Stimulated activated CD8-positive, alpha-beta memory T cell treated with anti-CD3 and anti-CD28 coated beads, Interleukin-7, amount 100 ng/mL, for 24 hours (primary cell): ENCODE data around the gene COL11A1.
"Not testable (repeated sequence)": the region's sequence is repeated elsewhere in the genome, so short reads cannot be mapped to it uniquely, and the experiment has no call there.

Source experiments
- DNase-seq: peaks from one replicate; pipeline ENCODE4 v3.0.0-alpha.2; 2020; ENCODE audit warnings: low read depth

COL11A1 gene

GRCh38 chr1:103075316-103076000 is 32.9 kb downstream of the COL11A1 start:
- no peak for DNase-seq

- no peak for DNase-seq
Observed at GRCh38 chr1:103074224-103074623, 34.1 kb downstream of the COL11A1 start.

GRCh38 chr1:103069201-103069600 is 39.1 kb downstream of the COL11A1 start:
- DNase-seq: no peak

DNA sequence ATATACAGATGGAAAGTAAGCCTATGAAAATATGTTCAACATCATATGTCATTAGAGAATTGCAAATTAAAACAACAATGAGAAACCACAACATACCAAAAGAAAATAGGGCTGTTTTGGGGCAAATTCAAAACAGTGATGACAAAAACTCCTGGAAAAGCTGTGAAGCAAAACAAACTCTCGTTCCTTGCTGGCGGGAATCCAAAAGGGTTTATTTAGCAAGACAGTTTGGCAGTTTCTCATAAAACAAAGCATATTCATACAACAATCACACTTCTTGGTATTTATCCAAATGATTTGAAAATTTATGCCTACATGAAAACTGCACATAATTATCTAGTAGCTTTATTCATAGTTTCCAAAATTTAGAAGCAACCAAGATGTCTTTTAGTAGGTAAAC is 44.4 kb downstream of the COL11A1 start:
- DNase-seq: no peak

GRCh38 chr1:103058391-103058790 is 49.9 kb downstream of the COL11A1 start:
- no peak for DNase-seq

GRCh38 chr1:103056423-103056822 is 51.9 kb downstream of the COL11A1 start:
- DNase-seq: no peak

DNA sequence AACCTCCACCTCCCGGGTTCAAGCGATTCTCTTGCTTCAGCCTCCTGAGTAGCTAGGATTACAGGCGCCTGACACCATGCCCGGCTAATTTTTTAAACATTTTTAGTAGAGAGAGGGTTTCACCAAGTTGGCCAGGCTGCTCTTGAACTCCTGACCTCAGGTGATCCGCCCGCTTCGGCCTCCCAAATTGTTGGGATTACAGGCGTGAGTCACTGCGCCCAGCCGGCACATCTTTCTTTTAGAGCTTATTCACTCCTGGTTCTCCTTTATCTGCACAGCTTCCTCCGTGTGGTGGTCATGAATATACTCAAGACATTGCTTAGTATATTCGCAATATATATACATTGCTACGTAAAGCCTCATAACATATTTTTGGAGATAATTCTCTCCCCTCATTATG is 80.2 kb downstream of the COL11A1 start:
- not testable (repeated sequence) for DNase-seq

DNA sequence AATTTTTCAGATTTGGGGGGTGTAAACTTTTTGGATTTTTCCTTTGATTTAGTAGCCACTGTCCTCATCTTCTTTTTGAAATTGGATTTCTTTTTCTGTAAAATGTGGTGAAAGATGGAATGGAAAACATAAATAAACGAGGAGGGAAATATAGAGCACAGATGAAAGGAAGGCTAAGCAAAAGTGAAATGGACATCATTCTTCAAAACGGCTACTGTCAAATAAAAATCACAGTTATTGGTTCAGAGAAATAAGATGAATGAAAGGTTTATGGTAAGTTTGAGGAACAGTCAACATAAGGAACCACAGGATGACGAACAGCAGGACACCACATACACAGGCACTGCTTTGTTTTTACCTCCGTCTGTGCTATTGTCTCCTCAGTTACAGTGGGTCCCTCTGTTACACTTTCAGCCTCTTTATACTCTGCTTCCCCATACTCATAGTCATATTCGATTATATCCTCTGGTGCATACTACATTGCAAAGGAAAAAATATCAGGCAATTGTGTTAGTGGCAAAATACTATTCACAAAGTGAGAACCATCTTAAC is 82.4 kb downstream of the COL11A1 start:
- no peak for DNase-seq

- no peak for DNase-seq
Observed at GRCh38 chr1:103024051-103024450, 84.3 kb downstream of the COL11A1 start.

DNA sequence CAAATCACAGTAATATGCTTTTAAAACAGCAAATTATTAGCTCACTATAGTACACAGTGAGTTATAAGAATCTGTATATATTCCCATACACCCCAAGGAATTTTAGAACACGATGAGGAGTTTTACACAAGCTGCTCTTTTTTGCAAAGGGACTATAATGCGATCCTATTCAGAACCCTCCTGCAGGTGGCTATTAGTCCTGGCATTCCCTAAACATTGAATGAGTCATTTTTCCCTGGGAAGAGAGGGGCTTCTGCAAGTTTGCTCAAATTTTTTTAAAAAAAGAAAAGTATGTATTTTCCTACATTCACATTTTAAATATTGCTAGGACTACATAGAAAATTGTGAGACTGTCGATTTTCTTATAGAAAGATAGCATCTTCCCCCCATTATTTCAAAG is 106.3 kb downstream of the COL11A1 start:
- DNase-seq: no peak

GRCh38 chr1:102978874-102979273 is 129.4 kb downstream of the COL11A1 start:
- no peak for DNase-seq

GRCh38 chr1:102977292-102977691 is 131.0 kb downstream of the COL11A1 start:
- DNase-seq: no peak

GRCh38 chr1:102970496-102971078 is 137.7 kb downstream of the COL11A1 start:
- DNase-seq: no peak

DNA sequence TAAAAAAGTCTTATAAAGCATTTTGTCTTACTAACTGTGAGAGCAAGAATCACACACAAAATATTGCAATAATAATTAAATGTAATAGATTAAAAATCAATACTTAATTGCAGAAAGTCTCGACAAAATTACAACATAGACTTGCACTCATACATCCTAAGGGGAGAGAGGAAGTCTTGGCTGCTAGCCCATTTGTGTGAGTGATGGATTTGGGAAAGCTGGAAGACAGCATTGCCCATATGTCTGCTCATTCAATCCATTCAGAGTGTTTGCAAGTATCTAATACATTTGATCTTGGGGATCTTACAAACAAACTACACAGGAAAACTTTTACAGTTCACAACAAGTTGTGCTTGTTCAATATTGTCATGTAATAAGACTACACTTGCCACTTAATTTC is 140.5 kb downstream of the COL11A1 start:
- DNase-seq: no peak

DNA sequence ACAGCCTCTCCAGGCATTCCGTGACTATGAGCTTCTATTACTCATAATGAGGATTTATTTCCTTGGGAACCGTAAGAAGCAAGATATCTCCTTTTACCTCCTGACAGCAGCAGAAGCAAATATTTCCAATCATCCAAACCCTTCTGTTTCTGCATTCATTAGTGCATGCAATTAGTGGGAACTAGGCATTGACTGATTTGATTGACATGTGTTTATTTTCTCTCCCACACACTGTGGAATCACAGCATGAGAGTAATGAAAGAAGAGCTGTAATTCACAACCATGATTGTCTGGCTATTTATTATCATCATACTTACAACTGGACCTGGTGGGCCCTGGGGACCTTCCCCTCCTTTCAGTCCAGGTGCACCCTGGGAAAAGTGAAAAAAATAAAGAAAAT is 146.8 kb downstream of the COL11A1 start:
- DNase-seq: no peak

DNA sequence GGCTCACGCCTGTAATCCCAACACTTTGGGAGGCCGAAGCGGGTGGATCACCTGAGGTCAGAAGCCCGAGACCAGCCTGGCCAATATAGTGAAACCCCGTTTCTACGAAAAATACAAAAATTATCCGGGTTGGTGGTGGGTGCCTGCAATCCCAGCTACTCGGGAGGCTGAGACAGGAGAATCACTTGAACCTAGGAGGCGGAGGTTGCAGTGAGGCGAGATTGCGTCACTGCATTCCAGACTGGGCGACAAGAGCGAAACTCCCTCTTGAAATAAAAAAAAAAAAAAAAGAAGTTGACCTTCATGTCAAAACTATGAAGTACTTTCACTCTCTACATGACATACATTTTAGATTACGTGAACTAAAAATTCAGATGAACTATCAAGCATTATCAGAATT is 153.7 kb downstream of the COL11A1 start:
- no peak for DNase-seq

GRCh38 chr1:102952400-102952799 is 155.9 kb downstream of the COL11A1 start:
- DNase-seq: no peak

DNA sequence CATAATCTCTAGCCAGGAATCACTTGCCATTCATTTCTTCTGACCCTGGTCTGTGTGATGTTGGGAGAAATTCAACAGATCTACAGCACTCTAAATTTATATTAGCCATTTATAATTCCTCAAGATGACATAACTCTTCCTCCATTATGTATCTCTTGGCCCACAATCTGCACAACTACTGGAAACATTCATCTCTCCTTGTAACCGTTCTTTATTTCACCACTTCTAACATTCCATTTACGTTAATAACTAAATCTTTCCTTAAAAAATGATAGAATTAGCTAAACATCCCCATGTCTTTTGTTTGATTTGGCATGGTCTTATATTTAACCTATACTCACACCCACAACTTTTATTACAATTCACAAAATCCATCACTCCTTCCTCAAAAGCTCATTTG is 166.0 kb downstream of the COL11A1 start:
- no peak for DNase-seq

DNA sequence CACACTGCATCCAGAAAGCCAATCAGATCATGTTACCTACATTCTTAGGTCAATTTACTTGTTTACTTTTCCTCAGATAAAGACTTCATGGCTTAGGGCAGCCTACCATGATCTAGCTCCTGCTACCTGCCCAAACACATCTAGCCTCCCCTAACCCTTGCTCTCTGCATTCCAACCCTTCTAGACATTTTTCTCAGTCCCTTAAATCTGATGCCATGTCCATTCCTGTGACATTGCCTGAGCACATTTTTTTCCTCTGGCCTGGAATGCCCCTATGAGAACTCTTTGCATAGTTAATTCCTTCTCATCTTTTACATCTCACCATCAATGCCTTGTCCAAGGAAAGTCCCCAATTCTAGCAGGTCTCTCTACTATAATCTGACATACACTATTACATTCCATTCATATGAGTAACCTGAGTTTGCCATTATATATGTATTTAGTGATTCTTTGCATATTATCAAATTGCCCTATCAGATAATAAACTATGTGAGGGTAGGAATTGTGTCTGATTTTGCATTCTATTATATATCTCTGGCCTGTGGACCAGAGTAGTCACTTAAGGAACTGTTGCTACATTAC is 166.9 kb downstream of the COL11A1 start:
- DNase-seq: no peak

DNA sequence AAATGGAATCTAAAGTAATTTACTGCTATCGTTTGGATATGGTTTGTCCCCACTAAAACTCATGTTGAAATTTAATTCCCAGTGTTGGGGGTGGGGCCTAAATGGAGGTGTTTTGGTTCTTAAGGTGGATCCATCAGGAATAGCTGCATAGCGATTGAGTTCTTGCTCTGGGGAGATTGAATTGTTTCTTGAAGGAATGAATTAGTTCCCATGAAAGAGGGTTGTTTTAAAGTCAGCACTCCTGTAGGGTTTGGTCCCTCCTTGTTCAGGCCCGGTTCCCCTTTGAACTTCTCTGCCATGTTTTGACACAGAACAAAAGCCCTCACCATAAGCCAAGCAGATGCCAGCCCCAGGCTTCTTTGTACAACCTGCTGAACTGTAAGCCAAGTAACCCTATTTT is 170.9 kb downstream of the COL11A1 start:
- DNase-seq: no peak

DNA sequence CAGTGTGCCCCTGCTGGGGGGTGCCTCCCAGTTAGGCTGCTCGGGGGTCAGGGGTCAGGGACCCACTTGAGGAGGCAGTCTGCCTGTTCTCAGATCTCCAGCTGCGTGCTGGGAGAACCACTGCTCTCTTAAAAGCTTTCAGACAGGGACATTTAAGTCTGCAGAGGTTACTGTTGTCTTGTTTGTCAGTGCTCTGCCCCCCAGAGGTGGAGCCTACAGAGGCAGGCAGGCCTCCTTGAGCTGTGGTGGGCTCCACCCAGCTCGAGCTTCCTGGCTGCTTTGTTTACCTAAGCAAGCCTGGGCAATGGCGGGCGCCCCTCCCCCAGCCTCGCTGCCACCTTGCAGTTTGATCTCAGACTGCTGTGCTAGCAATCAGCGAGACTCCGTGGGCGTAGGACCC is 175.0 kb downstream of the COL11A1 start:
- DNase-seq: not testable (repeated sequence)

GRCh38 chr1:102919659-102920058 is 188.7 kb downstream of the COL11A1 start:
- no peak for DNase-seq

- DNase-seq: no peak
Observed at GRCh38 chr1:102901996-102902395, 206.3 kb downstream of the COL11A1 start.
